A549 (cell line): ENCODE measurements around the gene FBXO31. TPM values are rescaled to one million over a fixed set of nuclear protein-coding genes. Genes with fewer than 3 reads are reported as not detected.

Source experiments
- ATAC-seq, 2 experiments: fragments of 200-7000 bp in 1 of 2; fragments of >200 bp in 1 of 2; cut with Nextera tagmentation in 1 of 2; cut with Tn5 transposase in 1 of 2; 3 replicates each; pipeline versions ENCODE4 v1.8.0 to v1.9.1; 2018 to 2020; ENCODE audit warnings: mild to moderate bottlenecking in 1 of 2, moderate library complexity in 1 of 2
- CTCF ChIA-PET: fragments of 300-600 bp; sonication (Branson Sonifier 250); formaldehyde crosslinking; extraction: SDS; loops from one replicate; lab custom pipeline; 2021; ENCODE audit warnings: antibody characterized with exemption, inconsistent platforms; lab: Yijun Ruan, JAX
- POLR2A ChIA-PET: fragments of 350-600 bp; formaldehyde crosslinking; extraction: SDS; loops from one replicate; lab custom pipeline; 2021; ENCODE audit warnings: antibody characterized with exemption, inconsistent platforms; lab: Yijun Ruan, JAX
- DNase-seq, 2 experiments: peaks; one replicate each; pipeline versions ENCODE4 v3.0.0 to v3.0.0-alpha.2; 2011 to 2016; ENCODE audit warnings: low read depth in 1 of 2, low spot score in 1 of 2
- FAIRE-seq: peaks from 2 replicates; lab custom pipeline; 2011; peaks lifted over from hg19 to GRCh38; lab: Jason Lieb, UNC
- H3K27ac ChIP-seq, 2 experiments: fragments of >200 bp; sonication (Bioruptor Twin); formaldehyde crosslinking; 3 replicates each; pipeline ENCODE4 v1.5.1; 2016 to 2017
- H3K4me1 ChIP-seq: fragments of >200 bp; sonication (Bioruptor Twin); formaldehyde crosslinking; 3 replicates; pipeline ENCODE4 v1.6.1; 2016
- H3K4me2 ChIP-seq: fragments of >200 bp; sonication (Bioruptor Twin); formaldehyde crosslinking; 3 replicates; pipeline ENCODE4 v1.6.1; 2016
- H3K4me3 ChIP-seq: fragments of >200 bp; sonication (Bioruptor Twin); formaldehyde crosslinking; 3 replicates; pipeline ENCODE4 v1.5.1; 2016
- H3K9me3 ChIP-seq: fragments of >200 bp; sonication (Bioruptor Twin); formaldehyde crosslinking; 3 replicates; pipeline ENCODE4 v1.6.1; 2016
- BHLHE40 ChIP-seq: IDR thresholded peaks from 2 replicates; pipeline ENCODE4 v1.6.1; 2012; ENCODE audit warnings: low read depth, low read length, inconsistent platforms
- CBX2 ChIP-seq: fragments of 200-600 bp; sonication (generic); IDR thresholded peaks from 2 replicates; pipeline ENCODE4 v1.6.1; 2016; ENCODE audit warnings: low read depth, mild to moderate bottlenecking, borderline replicate concordance
- CHD2 ChIP-seq: fragments of 150-350 bp; IDR thresholded peaks from 2 replicates; pipeline ENCODE4 v1.6.1; 2014; ENCODE audit warnings: low read length; ENCODE audit not compliant: partially characterized antibody
- CHD4 ChIP-seq: fragments of 200-600 bp; sonication (generic); IDR thresholded peaks from 2 replicates; pipeline ENCODE4 v1.6.1; 2016; ENCODE audit warnings: antibody characterized with exemption, mild to moderate bottlenecking, borderline replicate concordance
- EHMT2 ChIP-seq: fragments of 200-600 bp; sonication (generic); IDR thresholded peaks from 2 replicates; pipeline ENCODE4 v1.6.1; 2016; ENCODE audit warnings: antibody characterized with exemption, low read depth, mild to moderate bottlenecking, moderate library complexity
- EP300 ChIP-seq, 2 experiments: fragments of >200 bp; sonication (Bioruptor Twin); formaldehyde crosslinking; IDR thresholded peaks; 2 replicates in 1 of 2; 3 replicates in 1 of 2; pipeline ENCODE4 v1.6.1; 2016 to 2017
- FOXS1 ChIP-seq: fragments of 250-450 bp; sonication (Bioruptor Pico); IDR thresholded peaks from 2 replicates; pipeline ENCODE4 v1.5.0; 2020; ENCODE audit warnings: mild to moderate bottlenecking, moderate library complexity
- HDAC2 ChIP-seq: fragments of 200-600 bp; sonication (generic); IDR thresholded peaks from 2 replicates; pipeline ENCODE4 v1.6.1; 2016
- JUN ChIP-seq, 2 experiments: fragments of >200 bp; sonication (Bioruptor Twin); formaldehyde crosslinking; IDR thresholded peaks; 2 replicates in 1 of 2; 3 replicates in 1 of 2; pipeline ENCODE4 v1.6.1; 2016 to 2017
- KDM5A ChIP-seq: fragments of 200-600 bp; sonication (generic); IDR thresholded peaks from 2 replicates; pipeline ENCODE4 v1.6.1; 2016; ENCODE audit warnings: antibody characterized with exemption, mild to moderate bottlenecking
- MAZ ChIP-seq: fragments of 150-350 bp; IDR thresholded peaks from 2 replicates; pipeline ENCODE4 v1.6.1; 2014; ENCODE audit warnings: antibody characterized with exemption, low read depth, low read length, borderline replicate concordance
- POLR2A ChIP-seq: IDR thresholded peaks from 2 replicates; pipeline ENCODE4 v1.6.1; 2012; ENCODE audit warnings: mild to moderate bottlenecking, low read length
- RCOR1 ChIP-seq: fragments of 150-350 bp; IDR thresholded peaks from 2 replicates; pipeline ENCODE4 v1.6.1; 2014; ENCODE audit warnings: antibody characterized with exemption, low read length, low read depth
- TFCP2L1 ChIP-seq: fragments of 250-450 bp; sonication (Bioruptor Pico); IDR thresholded peaks from 2 replicates; pipeline ENCODE4 v1.5.0; 2021; ENCODE audit warnings: mild to moderate bottlenecking
- TP53 ChIP-seq: fragments of 250-450 bp; sonication (Bioruptor Pico); IDR thresholded peaks from 2 replicates; pipeline ENCODE4 v1.5.0; 2021; ENCODE audit warnings: mild to moderate bottlenecking, moderate library complexity
- USF2 ChIP-seq: fragments of 450-650 bp; IDR thresholded peaks from 2 replicates; pipeline ENCODE4 v1.6.1; 2014; ENCODE audit warnings: antibody characterized with exemption
- ZC3H11A ChIP-seq: fragments of 450-650 bp; IDR thresholded peaks from 2 replicates; pipeline ENCODE4 v1.6.1; 2014; ENCODE audit warnings: antibody characterized with exemption, mild to moderate bottlenecking
- ZFP36 ChIP-seq: fragments of 450-650 bp; IDR thresholded peaks from 2 replicates; pipeline ENCODE4 v1.6.1; 2014; ENCODE audit warnings: borderline replicate concordance; ENCODE audit not compliant: partially characterized antibody
- ZSCAN20 ChIP-seq: fragments of 250-450 bp; sonication (Bioruptor Pico); IDR thresholded peaks from 2 replicates; pipeline ENCODE4 v1.8.0; 2022; ENCODE audit warnings: mild to moderate bottlenecking, moderate library complexity
- WGBS: methylation state at CpG from one replicate; pipeline ENCODE4 v1.1.6; 2017; ENCODE audit errors: missing lambda C conversion rate; 5-methylcytosine and 5-hydroxymethylcytosine counted together
- polyA plus RNA-seq, 4 experiments: library from polyadenylated mRNA; depleted of rRNA in 3 of 4; stranded (reverse); fragments of >200 nt; fragmentation: RNase III in 1 of 4; extraction: RNeasy Plus Mini Kit Qiagen cat#74134 plus additional on column Dnase treatment in 1 of 4; gene quantifications; 2 replicates in 3 of 4; 3 replicates in 1 of 4; pipeline ENCODE4 v1.2.3, GENCODE V29; 2011 to 2017
- TF ChIP-seq, protein P1 (sequence below): IDR thresholded peaks from 2 replicates; pipeline ENCODE4 v1.6.1; 2012
- TF ChIP-seq, protein P2 (sequence below): fragments of >200 bp; sonication (Bioruptor Twin); formaldehyde crosslinking; IDR thresholded peaks from 3 replicates; pipeline ENCODE4 v1.5.1; 2016

The FBXO31 gene
- polyA plus RNA-seq, 2 of the 4 experiments (the other 2 are of a cell fraction) = 10.5 to 11.1 TPM

GRCh38 chr16:87322833-87323726 lies 60.5 kb downstream of the FBXO31 start:
- no peak for ATAC-seq
- TF ChIP-seq ZFP36 (no peak), FOXS1 (no peak), ZC3H11A (no peak), CHD4 (no peak), TFCP2L1 (CRISPR knock-in tag) (no peak), MAZ (no peak)
- TF ChIP-seq, protein P1, sequence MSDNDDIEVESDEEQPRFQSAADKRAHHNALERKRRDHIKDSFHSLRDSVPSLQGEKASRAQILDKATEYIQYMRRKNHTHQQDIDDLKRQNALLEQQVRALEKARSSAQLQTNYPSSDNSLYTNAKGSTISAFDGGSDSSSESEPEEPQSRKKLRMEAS = no peak
- ChIA-PET CTCF (interaction anchor here (0.9 to 2.6 kb wide), 13 partner anchors 8 to 313 kb away, joined by 3 to 23 read pairs (median 5); partner anchors contain the start of gene FBXO31), POLR2A (no interaction called here)
- H3K4me3 ChIP-seq = no peak overlapping the region
- FAIRE-seq = no peak
- no peak for DNase-seq
- H3K9me3 ChIP-seq = no peaks in the 10 kb centered on the region
- no peak overlapping the region for H3K4me2 ChIP-seq
- WGBS = 88% methylated on average over 26 of the region's 35 CpGs
- peaks cover 13% of the 10 kb centered on the region for H3K4me1 ChIP-seq
- H3K27ac ChIP-seq = no peak overlapping the region

DNA sequence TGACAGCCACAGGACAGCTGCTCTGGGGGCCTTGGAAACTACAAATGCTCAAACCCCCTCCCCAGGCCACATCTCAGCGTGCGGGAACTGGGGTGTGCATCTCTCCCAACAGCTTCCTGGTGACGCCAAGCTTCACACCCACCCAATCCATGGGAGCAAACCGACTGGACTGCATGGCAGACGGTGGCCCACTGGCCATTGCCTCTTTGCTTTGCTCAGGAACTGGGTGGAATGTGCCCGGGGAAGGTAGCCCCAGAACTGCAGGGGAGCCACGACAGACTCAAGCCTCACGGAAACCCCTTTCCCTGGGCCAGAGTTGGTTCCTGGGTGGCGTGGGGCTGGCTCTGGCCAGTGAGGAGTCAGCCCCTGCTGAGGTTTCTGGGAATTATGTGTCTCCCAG lies 61.2 kb downstream of the FBXO31 start:
- Histone ChIP-seq H3K4me2 (no peak overlapping the region), H3K27ac (no peak overlapping the region), H3K4me3 (no peak overlapping the region), H3K9me3 (no peaks in the 10 kb centered on the region), H3K4me1 (peaks cover 13% of the 10 kb centered on the region)
- DNase-seq (no peak), ATAC-seq (no peak), FAIRE-seq (no peak)
- WGBS = 92% methylated on average over 9 of the region's 9 CpGs
- POLR2A ChIA-PET = no interaction called here
- TF ChIP-seq ZSCAN20 (CRISPR knock-in tag) = no peak
- no peak for TF ChIP-seq EHMT2
- TF ChIP-seq JUN (IDR thresholded peaks at IDR 0.05) = no peak
- TF ChIP-seq KDM5A = no peak
- no peak for TF ChIP-seq ZC3H11A
- no peak for TF ChIP-seq CBX2
- no peak for TF ChIP-seq BHLHE40
- no peak for TF ChIP-seq RCOR1
- no peak for TF ChIP-seq MAZ
- no peak for TF ChIP-seq CHD2
- TF ChIP-seq EP300 (IDR thresholded peaks at IDR 0.05) = no peak
- no peak for TF ChIP-seq TP53
- no peak for TF ChIP-seq FOXS1
- TF ChIP-seq ZFP36 = no peak
- no peak for TF ChIP-seq USF2
- TF ChIP-seq HDAC2 = no peak
- no peak for TF ChIP-seq POLR2A
- TF ChIP-seq, protein P2, sequence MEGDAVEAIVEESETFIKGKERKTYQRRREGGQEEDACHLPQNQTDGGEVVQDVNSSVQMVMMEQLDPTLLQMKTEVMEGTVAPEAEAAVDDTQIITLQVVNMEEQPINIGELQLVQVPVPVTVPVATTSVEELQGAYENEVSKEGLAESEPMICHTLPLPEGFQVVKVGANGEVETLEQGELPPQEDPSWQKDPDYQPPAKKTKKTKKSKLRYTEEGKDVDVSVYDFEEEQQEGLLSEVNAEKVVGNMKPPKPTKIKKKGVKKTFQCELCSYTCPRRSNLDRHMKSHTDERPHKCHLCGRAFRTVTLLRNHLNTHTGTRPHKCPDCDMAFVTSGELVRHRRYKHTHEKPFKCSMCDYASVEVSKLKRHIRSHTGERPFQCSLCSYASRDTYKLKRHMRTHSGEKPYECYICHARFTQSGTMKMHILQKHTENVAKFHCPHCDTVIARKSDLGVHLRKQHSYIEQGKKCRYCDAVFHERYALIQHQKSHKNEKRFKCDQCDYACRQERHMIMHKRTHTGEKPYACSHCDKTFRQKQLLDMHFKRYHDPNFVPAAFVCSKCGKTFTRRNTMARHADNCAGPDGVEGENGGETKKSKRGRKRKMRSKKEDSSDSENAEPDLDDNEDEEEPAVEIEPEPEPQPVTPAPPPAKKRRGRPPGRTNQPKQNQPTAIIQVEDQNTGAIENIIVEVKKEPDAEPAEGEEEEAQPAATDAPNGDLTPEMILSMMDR = no peak
- TF ChIP-seq, all 56 proteins: peak for 0
- CTCF ChIA-PET = interaction anchor here (0.8 to 2.5 kb wide), 2 partner anchors 9 to 24 kb away, joined by 3 to 6 read pairs; no protein-coding TSS in a partner anchor
